Liver (tissue), 9 donors: Measurements from ENCODE around the gene CARMIL1. TPM values are rescaled to one million over a fixed set of nuclear protein-coding genes. Genes with fewer than 3 reads are reported as not detected.

Experiments
- DNase-seq: peaks from one replicate; pipeline ENCODE4 v3.0.0-alpha.2; 2017; ENCODE audit warnings: low spot score
- H3K27ac ChIP-seq, 2 donors: one replicate each; pipeline ENCODE4 v1.7.0; 2013; ENCODE audit warnings: inconsistent platforms in 2 of 2, low read length in 2 of 2, control low read depth in 1 of 2, low read depth in 1 of 2, mild to moderate bottlenecking in 1 of 2
- H3K27me3 ChIP-seq, 4 donors: one replicate each; pipeline versions ENCODE4 v1.6.1 to v1.7.0; 2013; ENCODE audit warnings: low read length in 3 of 4, inconsistent platforms in 1 of 4, mild to moderate bottlenecking in 1 of 4, moderate library complexity in 1 of 4; ENCODE audit not compliant: control insufficient read depth in 4 of 4, insufficient read depth in 4 of 4
- H3K36me3 ChIP-seq, 4 donors: one replicate each; pipeline versions ENCODE4 v1.6.1 to v1.7.0; 2013; ENCODE audit warnings: low read length in 3 of 4, mild to moderate bottlenecking in 3 of 4, low read depth in 1 of 4, moderate library complexity in 1 of 4; ENCODE audit not compliant: control insufficient read depth in 4 of 4, insufficient read depth in 3 of 4
- H3K4me1 ChIP-seq, 4 donors: one replicate each; pipeline versions ENCODE4 v1.6.1 to v1.7.0; 2013; ENCODE audit warnings: low read length in 3 of 4, mild to moderate bottlenecking in 3 of 4, moderate library complexity in 1 of 4; ENCODE audit not compliant: control insufficient read depth in 4 of 4, insufficient read depth in 4 of 4
- H3K4me3 ChIP-seq, 3 donors: one replicate each; pipeline versions ENCODE4 v1.6.1 to v1.7.0; 2013; ENCODE audit warnings: low read length in 3 of 3, control low read depth in 1 of 3, low read depth in 1 of 3, mild to moderate bottlenecking in 1 of 3
- H3K9ac ChIP-seq, 2 donors: one replicate each; pipeline ENCODE4 v1.7.0; 2013; ENCODE audit warnings: low read length in 2 of 2, mild to moderate bottlenecking in 2 of 2, moderate library complexity in 2 of 2, control low read depth in 1 of 2, low read depth in 1 of 2
- H3K9me3 ChIP-seq, 4 donors: one replicate each; pipeline versions ENCODE4 v1.6.1 to v1.7.0; 2013; ENCODE audit warnings: low read length in 3 of 4; ENCODE audit not compliant: control insufficient read depth in 4 of 4
- EGR1 ChIP-seq, 2 donors: IDR thresholded peaks; 2 replicates each; pipeline ENCODE4 v1.6.1; 2016 to 2018; ENCODE audit warnings: antibody characterized with exemption in 2 of 2, low read depth in 2 of 2
- FOXA1 ChIP-seq: IDR thresholded peaks from 2 replicates; pipeline ENCODE4 v1.6.1; 2016; ENCODE audit warnings: antibody characterized with exemption
- FOXA2 ChIP-seq: IDR thresholded peaks from 2 replicates; pipeline ENCODE4 v1.6.1; 2016; ENCODE audit warnings: antibody characterized with exemption
- GABPA ChIP-seq, 2 donors: IDR thresholded peaks in 1 of 2; conservative IDR thresholded peaks in 1 of 2; 2 replicates each; pipeline ENCODE4 v1.6.1; 2016; ENCODE audit warnings: antibody characterized with exemption in 2 of 2, mild to moderate bottlenecking in 1 of 2, moderate library complexity in 1 of 2
- HNF4A ChIP-seq, 2 donors: conservative IDR thresholded peaks; 2 replicates each; pipeline ENCODE4 v1.6.1; 2016; ENCODE audit warnings: antibody characterized with exemption in 2 of 2, mild to moderate bottlenecking in 2 of 2
- HNF4G ChIP-seq: IDR thresholded peaks from 2 replicates; pipeline ENCODE4 v1.6.1; 2016; ENCODE audit warnings: antibody characterized with exemption
- JUND ChIP-seq, 2 donors: IDR thresholded peaks; 2 replicates each; pipeline ENCODE4 v1.6.1; 2016; ENCODE audit warnings: antibody characterized with exemption in 2 of 2
- RXRA ChIP-seq, 2 donors: IDR thresholded peaks; 2 replicates each; pipeline ENCODE4 v1.6.1; 2017 to 2018; ENCODE audit warnings: antibody characterized with exemption in 2 of 2, mild to moderate bottlenecking in 1 of 2
- SP1 ChIP-seq: IDR thresholded peaks from 2 replicates; pipeline ENCODE4 v1.6.1; 2018; ENCODE audit warnings: antibody characterized with exemption, mild to moderate bottlenecking
- TAF1 ChIP-seq: conservative IDR thresholded peaks from 2 replicates; pipeline ENCODE4 v1.6.1; 2016; ENCODE audit warnings: antibody characterized with exemption, mild to moderate bottlenecking
- YY1 ChIP-seq: IDR thresholded peaks from 2 replicates; pipeline ENCODE4 v1.6.1; 2016; ENCODE audit warnings: antibody characterized with exemption, mild to moderate bottlenecking
- WGBS: extraction: QIAGEN DNeasy Blood & Tissue Kit; methylation state at CpG from one replicate; pipeline ENCODE4 v1.1.7; 2013; 5-methylcytosine and 5-hydroxymethylcytosine counted together
- polyA plus RNA-seq, 2 donors: library from polyadenylated mRNA; stranded (reverse) in 1 of 2; unstranded in 1 of 2; fragments of 200-250 nt in 1 of 2; fragments of >200 nt in 1 of 2; fragmentation: Nextera tagmentation in 1 of 2; extraction: Ambion mirVana in 1 of 2; gene quantifications; one replicate each; pipeline versions ENCODE4 v1.2.1 to v1.2.3, GENCODE V29; 2013 to 2015
- total RNA-seq, 2 donors: library from RNA; depleted of rRNA; stranded (reverse); fragments of >200 nt; gene quantifications; one replicate each; pipeline ENCODE4 v1.2.3, GENCODE V29; 2014
- TF ChIP-seq, protein P1 (sequence below): IDR thresholded peaks from 2 replicates; pipeline ENCODE4 v1.6.1; 2016; ENCODE audit warnings: antibody characterized with exemption
- TF ChIP-seq, protein P2 (sequence below): IDR thresholded peaks from 2 replicates; pipeline ENCODE4 v1.6.1; 2016; ENCODE audit warnings: antibody characterized with exemption
- TF ChIP-seq, protein P3 (sequence below): IDR thresholded peaks from 2 replicates; pipeline ENCODE4 v1.6.1; 2016; ENCODE audit warnings: antibody characterized with exemption
- TF ChIP-seq, protein P4 (sequence below): IDR thresholded peaks from 2 replicates; pipeline ENCODE4 v1.6.1; 2016; ENCODE audit warnings: antibody characterized with exemption, mild to moderate bottlenecking
- TF ChIP-seq, protein P5 (sequence below): fragments of 150-350 bp; IDR thresholded peaks from 2 replicates; pipeline ENCODE4 v1.5.1; 2017; ENCODE audit warnings: improper control_type of control experiment, low read depth, low read length; ENCODE audit not compliant: missing input control
- donor health status: healthy.
- donor health status: healthy.
- donor health status: healthy.
- donor health status: healthy.
- donor health status: healthy.

CARMIL1 gene
- total and polyA plus RNA-seq, 4 donors = 1.4 to 9.5 (median 3.5) TPM

DNA sequence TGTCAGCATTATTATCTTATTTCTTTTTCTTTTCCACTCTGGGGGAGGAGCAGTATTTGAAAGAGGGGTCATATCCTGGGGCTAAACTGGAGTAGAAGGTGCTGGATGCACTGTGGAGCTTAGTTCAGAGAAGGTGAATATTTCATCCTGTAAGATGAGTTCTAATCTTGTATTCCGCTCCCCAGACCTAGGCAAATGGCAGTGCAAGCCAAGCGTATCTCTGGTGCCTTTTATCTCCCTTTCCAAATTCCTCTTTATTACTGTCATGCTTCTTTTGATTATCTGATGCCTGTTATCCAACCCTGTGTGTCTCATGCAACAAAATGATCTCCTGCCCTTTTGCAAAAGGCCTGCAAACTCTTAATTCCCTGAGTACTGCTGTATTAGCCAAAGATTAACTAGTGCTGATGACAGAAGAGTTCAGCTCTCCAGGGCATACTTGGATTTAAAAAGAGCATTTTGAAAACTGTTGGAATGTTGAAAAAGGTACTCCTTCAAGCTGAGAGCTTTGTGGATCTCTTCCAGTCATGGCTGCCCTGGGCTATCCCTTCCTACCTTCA lies 138.0 kb downstream of the CARMIL1 start:
- WGBS = 93% methylated on average over 2 of the region's 2 CpGs
- H3K36me3 ChIP-seq = no peaks in the 10 kb centered on the region
- no peak overlapping the region for H3K9ac ChIP-seq
- no peak overlapping the region for H3K4me3 ChIP-seq
- DNase-seq = no peak
- peaks cover 0 to 6% (median 1%) of the 10 kb centered on the region in 4 donors for H3K4me1 ChIP-seq
- TF ChIP-seq, protein P1, sequence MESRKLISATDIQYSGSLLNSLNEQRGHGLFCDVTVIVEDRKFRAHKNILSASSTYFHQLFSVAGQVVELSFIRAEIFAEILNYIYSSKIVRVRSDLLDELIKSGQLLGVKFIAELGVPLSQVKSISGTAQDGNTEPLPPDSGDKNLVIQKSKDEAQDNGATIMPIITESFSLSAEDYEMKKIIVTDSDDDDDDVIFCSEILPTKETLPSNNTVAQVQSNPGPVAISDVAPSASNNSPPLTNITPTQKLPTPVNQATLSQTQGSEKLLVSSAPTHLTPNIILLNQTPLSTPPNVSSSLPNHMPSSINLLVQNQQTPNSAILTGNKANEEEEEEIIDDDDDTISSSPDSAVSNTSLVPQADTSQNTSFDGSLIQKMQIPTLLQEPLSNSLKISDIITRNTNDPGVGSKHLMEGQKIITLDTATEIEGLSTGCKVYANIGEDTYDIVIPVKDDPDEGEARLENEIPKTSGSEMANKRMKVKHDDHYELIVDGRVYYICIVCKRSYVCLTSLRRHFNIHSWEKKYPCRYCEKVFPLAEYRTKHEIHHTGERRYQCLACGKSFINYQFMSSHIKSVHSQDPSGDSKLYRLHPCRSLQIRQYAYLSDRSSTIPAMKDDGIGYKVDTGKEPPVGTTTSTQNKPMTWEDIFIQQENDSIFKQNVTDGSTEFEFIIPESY = no peak
- TF ChIP-seq JUND (IDR thresholded peaks at IDR 0.05) = no peak
- TF ChIP-seq HNF4A (conservative IDR thresholded peaks at IDR 0.05) = peak; percentile 18 to 21
- H3K27ac ChIP-seq = no peak overlapping the region
- no peaks in the 10 kb centered on the region for H3K9me3 ChIP-seq
- no peaks in the 10 kb centered on the region for H3K27me3 ChIP-seq

DNA sequence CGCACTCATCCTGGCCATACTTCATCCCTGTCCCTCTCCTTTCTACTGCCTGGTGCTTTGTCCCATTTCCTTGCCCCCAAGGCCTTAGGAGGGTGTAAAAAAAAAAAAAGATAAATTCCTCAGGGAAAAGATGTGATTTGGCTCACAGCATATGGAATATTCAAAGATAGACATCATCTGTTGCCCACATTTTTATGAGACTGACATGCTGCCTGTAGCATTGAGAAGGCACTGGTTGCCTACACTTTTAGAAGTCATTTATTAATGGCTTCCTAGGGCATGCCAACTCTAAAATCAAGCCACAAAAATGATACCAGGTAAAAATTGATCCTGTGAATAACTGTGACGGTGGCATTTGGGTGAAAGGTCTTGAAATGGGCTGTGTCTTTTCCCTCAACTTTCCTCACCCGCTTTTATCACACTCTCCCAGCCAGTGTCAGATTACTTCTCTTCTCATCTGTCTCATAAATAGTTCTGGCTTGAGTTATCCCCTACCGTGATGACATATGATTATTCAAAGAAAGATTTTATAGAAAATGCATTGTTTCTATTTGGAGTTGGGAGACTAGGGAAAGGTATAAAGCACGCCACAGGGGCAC lies 139.4 kb downstream of the CARMIL1 start:
- no peak overlapping the region for H3K4me3 ChIP-seq
- DNase-seq = no peak
- TF ChIP-seq, protein P2, sequence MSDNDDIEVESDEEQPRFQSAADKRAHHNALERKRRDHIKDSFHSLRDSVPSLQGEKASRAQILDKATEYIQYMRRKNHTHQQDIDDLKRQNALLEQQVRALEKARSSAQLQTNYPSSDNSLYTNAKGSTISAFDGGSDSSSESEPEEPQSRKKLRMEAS = no peak
- TF ChIP-seq, protein P3, sequence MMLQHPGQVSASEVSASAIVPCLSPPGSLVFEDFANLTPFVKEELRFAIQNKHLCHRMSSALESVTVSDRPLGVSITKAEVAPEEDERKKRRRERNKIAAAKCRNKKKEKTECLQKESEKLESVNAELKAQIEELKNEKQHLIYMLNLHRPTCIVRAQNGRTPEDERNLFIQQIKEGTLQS = no peak
- TF ChIP-seq GABPA (IDR thresholded peaks at IDR 0.05 in 1 of 2, conservative IDR thresholded peaks at IDR 0.05 in 1 of 2) (no peak), SP1 (no peak), RXRA (IDR thresholded peaks at IDR 0.05) (no peak), TAF1 (no peak), FOXA2 (no peak), HNF4G (no peak), JUND (IDR thresholded peaks at IDR 0.05) (no peak), EGR1 (IDR thresholded peaks at IDR 0.05; ENCODE audit: low read depth in 2 of 2) (no peak), FOXA1 (no peak), YY1 (no peak)
- TF ChIP-seq, protein P4, sequence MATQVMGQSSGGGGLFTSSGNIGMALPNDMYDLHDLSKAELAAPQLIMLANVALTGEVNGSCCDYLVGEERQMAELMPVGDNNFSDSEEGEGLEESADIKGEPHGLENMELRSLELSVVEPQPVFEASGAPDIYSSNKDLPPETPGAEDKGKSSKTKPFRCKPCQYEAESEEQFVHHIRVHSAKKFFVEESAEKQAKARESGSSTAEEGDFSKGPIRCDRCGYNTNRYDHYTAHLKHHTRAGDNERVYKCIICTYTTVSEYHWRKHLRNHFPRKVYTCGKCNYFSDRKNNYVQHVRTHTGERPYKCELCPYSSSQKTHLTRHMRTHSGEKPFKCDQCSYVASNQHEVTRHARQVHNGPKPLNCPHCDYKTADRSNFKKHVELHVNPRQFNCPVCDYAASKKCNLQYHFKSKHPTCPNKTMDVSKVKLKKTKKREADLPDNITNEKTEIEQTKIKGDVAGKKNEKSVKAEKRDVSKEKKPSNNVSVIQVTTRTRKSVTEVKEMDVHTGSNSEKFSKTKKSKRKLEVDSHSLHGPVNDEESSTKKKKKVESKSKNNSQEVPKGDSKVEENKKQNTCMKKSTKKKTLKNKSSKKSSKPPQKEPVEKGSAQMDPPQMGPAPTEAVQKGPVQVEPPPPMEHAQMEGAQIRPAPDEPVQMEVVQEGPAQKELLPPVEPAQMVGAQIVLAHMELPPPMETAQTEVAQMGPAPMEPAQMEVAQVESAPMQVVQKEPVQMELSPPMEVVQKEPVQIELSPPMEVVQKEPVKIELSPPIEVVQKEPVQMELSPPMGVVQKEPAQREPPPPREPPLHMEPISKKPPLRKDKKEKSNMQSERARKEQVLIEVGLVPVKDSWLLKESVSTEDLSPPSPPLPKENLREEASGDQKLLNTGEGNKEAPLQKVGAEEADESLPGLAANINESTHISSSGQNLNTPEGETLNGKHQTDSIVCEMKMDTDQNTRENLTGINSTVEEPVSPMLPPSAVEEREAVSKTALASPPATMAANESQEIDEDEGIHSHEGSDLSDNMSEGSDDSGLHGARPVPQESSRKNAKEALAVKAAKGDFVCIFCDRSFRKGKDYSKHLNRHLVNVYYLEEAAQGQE = no peak
- TF ChIP-seq, protein P5, sequence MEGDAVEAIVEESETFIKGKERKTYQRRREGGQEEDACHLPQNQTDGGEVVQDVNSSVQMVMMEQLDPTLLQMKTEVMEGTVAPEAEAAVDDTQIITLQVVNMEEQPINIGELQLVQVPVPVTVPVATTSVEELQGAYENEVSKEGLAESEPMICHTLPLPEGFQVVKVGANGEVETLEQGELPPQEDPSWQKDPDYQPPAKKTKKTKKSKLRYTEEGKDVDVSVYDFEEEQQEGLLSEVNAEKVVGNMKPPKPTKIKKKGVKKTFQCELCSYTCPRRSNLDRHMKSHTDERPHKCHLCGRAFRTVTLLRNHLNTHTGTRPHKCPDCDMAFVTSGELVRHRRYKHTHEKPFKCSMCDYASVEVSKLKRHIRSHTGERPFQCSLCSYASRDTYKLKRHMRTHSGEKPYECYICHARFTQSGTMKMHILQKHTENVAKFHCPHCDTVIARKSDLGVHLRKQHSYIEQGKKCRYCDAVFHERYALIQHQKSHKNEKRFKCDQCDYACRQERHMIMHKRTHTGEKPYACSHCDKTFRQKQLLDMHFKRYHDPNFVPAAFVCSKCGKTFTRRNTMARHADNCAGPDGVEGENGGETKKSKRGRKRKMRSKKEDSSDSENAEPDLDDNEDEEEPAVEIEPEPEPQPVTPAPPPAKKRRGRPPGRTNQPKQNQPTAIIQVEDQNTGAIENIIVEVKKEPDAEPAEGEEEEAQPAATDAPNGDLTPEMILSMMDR = no peak
- TF ChIP-seq, protein P1 = no peak
- H3K4me1 ChIP-seq = peaks cover 0 to 6% (median 1%) of the 10 kb centered on the region in 4 donors
- no peaks in the 10 kb centered on the region for H3K9me3 ChIP-seq
- no peaks in the 10 kb centered on the region for H3K27me3 ChIP-seq
- WGBS = 79% methylated on average over 5 of the region's 5 CpGs
- H3K9ac ChIP-seq = no peak overlapping the region
- no peaks in the 10 kb centered on the region for H3K36me3 ChIP-seq
- H3K27ac ChIP-seq = no peak overlapping the region
